Smooth muscle cell (in vitro differentiated cells): ENCODE results near the gene NDUFB3. TPM values are rescaled to one million over a fixed set of nuclear protein-coding genes. Genes with fewer than 3 reads are reported as not detected.

Experiments
- DNase-seq: peaks from one replicate; lab custom pipeline; 2025; ENCODE audit not compliant: unreplicated experiment; lab: John Stamatoyannopoulos, UW
- H2AFZ ChIP-seq: fragments of 200-600 bp; sonication (generic); 2 replicates; pipeline ENCODE4 v1.6.0; 2016; ENCODE audit warnings: antibody characterized with exemption, low read depth, mild to moderate bottlenecking
- H3F3A ChIP-seq: fragments of 200-600 bp; sonication (generic); 2 replicates; pipeline ENCODE4 v1.6.0; 2017; ENCODE audit warnings: antibody characterized with exemption, low read depth
- H3K27ac ChIP-seq: fragments of 200-600 bp; sonication (generic); 2 replicates; pipeline ENCODE4 v1.5.1; 2016; ENCODE audit warnings: low read depth, mild to moderate bottlenecking
- H3K27me3 ChIP-seq: fragments of 200-600 bp; sonication (generic); 2 replicates; pipeline ENCODE4 v1.6.1; 2016; ENCODE audit warnings: low read depth, mild to moderate bottlenecking
- H3K36me3 ChIP-seq: fragments of 200-600 bp; sonication (generic); 2 replicates; pipeline ENCODE4 v1.5.1; 2016; ENCODE audit warnings: low read depth
- H3K4me1 ChIP-seq: fragments of 200-600 bp; sonication (generic); 2 replicates; pipeline ENCODE4 v1.5.1; 2016; ENCODE audit warnings: low read depth
- H3K4me2 ChIP-seq: fragments of 200-600 bp; sonication (generic); 2 replicates; pipeline ENCODE4 v1.6.0; 2016; ENCODE audit warnings: mild to moderate bottlenecking
- H3K4me3 ChIP-seq: fragments of 200-600 bp; sonication (generic); 2 replicates; pipeline ENCODE4 v1.5.1; 2016; ENCODE audit warnings: mild to moderate bottlenecking
- H3K79me2 ChIP-seq: fragments of 200-600 bp; sonication (generic); 2 replicates; pipeline ENCODE4 v1.6.0; 2016; ENCODE audit warnings: low read depth, mild to moderate bottlenecking
- H3K9ac ChIP-seq: fragments of 200-600 bp; sonication (generic); 2 replicates; pipeline ENCODE4 v1.6.0; 2016; ENCODE audit warnings: low read depth
- H3K9me3 ChIP-seq: fragments of 200-600 bp; sonication (generic); replicated peaks from 2 replicates; pipeline ENCODE4 v1.5.1; 2016; ENCODE audit warnings: low read depth
- H4K20me1 ChIP-seq: fragments of 200-600 bp; sonication (generic); 2 replicates; pipeline ENCODE4 v1.6.0; 2016; ENCODE audit warnings: low read depth
- WGBS: methylation state at CpG from one replicate; pipeline ENCODE4 v1.1.7; 2016; ENCODE audit warnings: low lambda C conversion rate; 5-methylcytosine and 5-hydroxymethylcytosine counted together
- polyA plus RNA-seq: library from polyadenylated mRNA; unstranded; fragments of >200 nt; fragmentation: Nextera tagmentation; extraction: Ambion mirVana; gene quantifications from 2 replicates; pipeline ENCODE4 v1.2.1, GENCODE V29; 2016
- total RNA-seq: library from RNA; depleted of rRNA; stranded (reverse); fragments of >200 nt; gene quantifications from 2 replicates; pipeline ENCODE4 v1.2.3, GENCODE V29; 2014
- TF ChIP-seq, protein P1 (sequence below): fragments of 200-600 bp; sonication (generic); IDR thresholded peaks from 2 replicates; pipeline ENCODE4 v1.5.1; 2017; ENCODE audit warnings: borderline replicate concordance, mild to moderate bottlenecking, antibody characterized with exemption; ENCODE audit not compliant: insufficient read depth, poor library complexity, severe bottlenecking

The NDUFB3 gene
- total and polyA plus RNA-seq, 2 experiments from 2014 or later = 88.6 to 216 TPM

DNA sequence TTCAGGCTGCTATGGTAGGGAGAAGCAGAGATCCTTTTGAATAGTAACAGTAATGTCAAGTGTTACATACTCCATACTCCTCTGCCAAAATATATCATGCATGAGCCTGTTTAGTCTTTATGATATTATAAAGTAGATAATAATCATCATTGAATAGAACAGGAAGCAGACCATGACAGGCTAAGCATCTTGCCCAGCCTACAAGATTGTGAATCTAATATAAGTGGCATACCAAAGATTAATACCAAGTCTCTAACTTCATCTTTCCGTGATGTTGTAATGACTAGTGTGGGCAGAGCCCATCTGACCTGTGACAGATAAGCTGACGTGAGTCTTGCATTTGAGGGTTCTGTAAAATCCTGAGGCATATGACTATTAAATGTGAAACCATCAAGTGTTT, 13.1 kb downstream of the NDUFB3 start:
- no peaks in the 10 kb centered on the region for H3K4me1 ChIP-seq
- no peak overlapping the region for H3K4me3 ChIP-seq
- H4K20me1 ChIP-seq = no peaks in the 10 kb centered on the region
- H3K4me2 ChIP-seq = no peak overlapping the region
- H3K9me3 ChIP-seq = no peaks in the 10 kb centered on the region
- peaks cover 17% of the 10 kb centered on the region for H3K36me3 ChIP-seq
- H3K27ac ChIP-seq = no peak overlapping the region
- H3K27me3 ChIP-seq = no peaks in the 10 kb centered on the region
- no peaks in the 10 kb centered on the region for H3K79me2 ChIP-seq
- DNase-seq = no peak
- TF ChIP-seq, protein P1, sequence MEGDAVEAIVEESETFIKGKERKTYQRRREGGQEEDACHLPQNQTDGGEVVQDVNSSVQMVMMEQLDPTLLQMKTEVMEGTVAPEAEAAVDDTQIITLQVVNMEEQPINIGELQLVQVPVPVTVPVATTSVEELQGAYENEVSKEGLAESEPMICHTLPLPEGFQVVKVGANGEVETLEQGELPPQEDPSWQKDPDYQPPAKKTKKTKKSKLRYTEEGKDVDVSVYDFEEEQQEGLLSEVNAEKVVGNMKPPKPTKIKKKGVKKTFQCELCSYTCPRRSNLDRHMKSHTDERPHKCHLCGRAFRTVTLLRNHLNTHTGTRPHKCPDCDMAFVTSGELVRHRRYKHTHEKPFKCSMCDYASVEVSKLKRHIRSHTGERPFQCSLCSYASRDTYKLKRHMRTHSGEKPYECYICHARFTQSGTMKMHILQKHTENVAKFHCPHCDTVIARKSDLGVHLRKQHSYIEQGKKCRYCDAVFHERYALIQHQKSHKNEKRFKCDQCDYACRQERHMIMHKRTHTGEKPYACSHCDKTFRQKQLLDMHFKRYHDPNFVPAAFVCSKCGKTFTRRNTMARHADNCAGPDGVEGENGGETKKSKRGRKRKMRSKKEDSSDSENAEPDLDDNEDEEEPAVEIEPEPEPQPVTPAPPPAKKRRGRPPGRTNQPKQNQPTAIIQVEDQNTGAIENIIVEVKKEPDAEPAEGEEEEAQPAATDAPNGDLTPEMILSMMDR = no peak
- H2AFZ ChIP-seq = no peak overlapping the region
- no peaks in the 10 kb centered on the region for H3F3A ChIP-seq
- no peak overlapping the region for H3K9ac ChIP-seq
- 85% methylated on average over 2 of the region's 2 CpGs for WGBS

DNA sequence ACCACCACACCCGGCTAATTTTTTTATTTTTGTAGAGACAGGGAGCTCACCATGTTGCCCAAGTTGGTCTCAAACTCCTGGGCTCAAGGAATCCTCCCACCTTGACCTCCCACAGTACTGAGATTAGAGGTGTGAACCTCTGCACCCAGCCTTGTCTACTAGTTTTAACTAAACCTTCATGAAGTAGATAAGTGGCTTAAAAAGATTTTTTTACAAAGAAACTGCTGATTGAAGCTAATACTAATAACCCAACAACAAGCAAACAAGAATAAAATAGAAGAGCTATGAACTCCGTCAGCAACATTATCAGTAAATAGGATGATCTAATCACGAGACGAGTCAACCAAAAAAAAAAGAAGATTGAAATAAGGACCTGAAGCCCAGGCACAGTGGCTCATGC, 18.8 kb downstream of the NDUFB3 start:
- Histone ChIP-seq H3K4me2 (no peak overlapping the region), H3K27me3 (no peaks in the 10 kb centered on the region), H3K79me2 (no peaks in the 10 kb centered on the region), H3K4me1 (no peaks in the 10 kb centered on the region), H4K20me1 (no peaks in the 10 kb centered on the region), H3K4me3 (no peak overlapping the region), H3K27ac (no peak overlapping the region), H3K9ac (no peak overlapping the region), H3K36me3 (no peaks in the 10 kb centered on the region), H3F3A (no peaks in the 10 kb centered on the region), H3K9me3 (no peaks in the 10 kb centered on the region), H2AFZ (no peak overlapping the region)
- TF ChIP-seq, protein P1 = no peak
- DNase-seq = no peak
- 93% methylated on average over 4 of the region's 4 CpGs for WGBS

DNA sequence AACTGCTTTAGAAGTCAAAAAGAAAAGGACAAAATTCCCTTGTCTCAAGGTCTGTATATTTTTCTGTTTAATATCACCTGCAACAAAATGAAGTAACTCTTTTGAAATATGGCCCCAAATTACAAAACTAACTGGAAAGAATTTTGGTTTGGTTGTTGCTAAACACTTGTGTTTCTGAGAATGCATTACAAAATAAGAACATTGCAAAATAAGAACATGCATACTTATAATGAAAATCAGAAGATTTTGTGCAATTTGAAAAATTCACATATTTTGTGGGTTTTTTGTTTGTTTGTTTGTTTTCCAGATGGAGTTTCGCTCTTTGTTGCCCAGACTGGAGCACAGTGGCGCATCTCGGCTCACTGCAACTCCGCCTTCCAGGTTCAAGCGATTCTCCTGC, 21.8 kb downstream of the NDUFB3 start:
- no peak overlapping the region for H2AFZ ChIP-seq
- H3K27me3 ChIP-seq = no peaks in the 10 kb centered on the region
- no peak overlapping the region for H3K27ac ChIP-seq
- no peak overlapping the region for H3K4me2 ChIP-seq
- no peak for DNase-seq
- TF ChIP-seq, protein P1 = no peak
- H3F3A ChIP-seq = no peaks in the 10 kb centered on the region
- H3K36me3 ChIP-seq = no peaks in the 10 kb centered on the region
- no peaks in the 10 kb centered on the region for H3K79me2 ChIP-seq
- H3K4me1 ChIP-seq = no peaks in the 10 kb centered on the region
- no peaks in the 10 kb centered on the region for H3K9me3 ChIP-seq
- H3K9ac ChIP-seq = no peak overlapping the region
- WGBS = 100% methylated on average over 5 of the region's 5 CpGs
- H4K20me1 ChIP-seq = no peaks in the 10 kb centered on the region
- H3K4me3 ChIP-seq = no peak overlapping the region

DNA sequence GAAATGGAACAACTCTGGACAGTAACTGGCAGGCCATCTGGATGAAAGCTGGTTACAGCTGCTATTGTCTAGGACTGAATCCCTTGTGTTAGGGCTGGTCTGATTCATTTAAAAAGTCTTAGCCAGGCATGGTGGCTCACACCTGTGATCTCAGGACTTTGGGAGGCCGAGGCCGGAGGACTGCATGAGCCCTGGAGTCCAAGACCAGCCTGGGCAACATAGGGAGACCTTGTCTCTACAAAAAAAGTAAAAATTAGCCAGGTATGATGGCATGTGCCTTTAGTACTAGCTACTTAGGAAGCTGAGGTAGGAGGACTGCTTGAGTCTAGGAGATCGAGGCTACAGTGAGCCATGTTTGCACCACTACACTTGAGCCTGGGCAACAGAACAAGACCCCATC, 28.7 kb downstream of the NDUFB3 start:
- no peak overlapping the region for H3K4me2 ChIP-seq
- H4K20me1 ChIP-seq = no peaks in the 10 kb centered on the region
- H2AFZ ChIP-seq = no peak overlapping the region
- H3K36me3 ChIP-seq = no peaks in the 10 kb centered on the region
- no peaks in the 10 kb centered on the region for H3F3A ChIP-seq
- no peak overlapping the region for H3K27ac ChIP-seq
- no peaks in the 10 kb centered on the region for H3K27me3 ChIP-seq
- H3K9me3 ChIP-seq = no peaks in the 10 kb centered on the region
- no peak overlapping the region for H3K9ac ChIP-seq
- TF ChIP-seq, protein P1 = no peak
- WGBS = 96% methylated on average over 3 of the region's 3 CpGs
- H3K4me1 ChIP-seq = no peaks in the 10 kb centered on the region
- H3K79me2 ChIP-seq = no peaks in the 10 kb centered on the region
- H3K4me3 ChIP-seq = no peak overlapping the region
- no peak for DNase-seq
